GM19463 (cell line): ENCODE results near the gene USP11.
"Not testable (repeated sequence)": the region's sequence is repeated elsewhere in the genome, so short reads cannot be mapped to it uniquely, and the experiment has no call there.

ENCODE experiments used
- ATAC-seq: cut with Tn5 transposase; IDR thresholded peaks from one replicate; pipeline ENCODE4 v1.9.1; 2021; ENCODE audit warnings: mild to moderate bottlenecking, moderate library complexity; ENCODE audit not compliant: unreplicated experiment

The USP11 gene

DNA sequence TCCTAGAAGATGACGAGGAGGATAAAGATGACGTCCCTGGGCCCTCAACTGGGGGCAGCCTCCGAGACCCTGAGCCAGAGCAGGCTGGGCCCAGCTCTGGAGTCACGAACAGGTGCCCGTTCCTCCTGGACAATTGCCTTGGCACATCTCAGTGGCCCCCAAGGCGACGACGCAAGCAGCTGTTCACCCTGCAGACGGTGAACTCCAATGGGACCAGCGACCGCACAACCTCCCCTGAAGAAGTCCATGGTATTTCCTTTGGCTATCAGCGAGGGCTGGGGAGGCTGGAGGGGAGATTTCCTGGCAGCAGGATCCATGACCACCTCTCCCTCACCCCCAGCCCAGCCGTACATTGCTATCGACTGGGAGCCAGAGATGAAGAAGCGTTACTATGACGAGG lies 11.9 kb downstream of the USP11 start:
- no peak for ATAC-seq

DNA sequence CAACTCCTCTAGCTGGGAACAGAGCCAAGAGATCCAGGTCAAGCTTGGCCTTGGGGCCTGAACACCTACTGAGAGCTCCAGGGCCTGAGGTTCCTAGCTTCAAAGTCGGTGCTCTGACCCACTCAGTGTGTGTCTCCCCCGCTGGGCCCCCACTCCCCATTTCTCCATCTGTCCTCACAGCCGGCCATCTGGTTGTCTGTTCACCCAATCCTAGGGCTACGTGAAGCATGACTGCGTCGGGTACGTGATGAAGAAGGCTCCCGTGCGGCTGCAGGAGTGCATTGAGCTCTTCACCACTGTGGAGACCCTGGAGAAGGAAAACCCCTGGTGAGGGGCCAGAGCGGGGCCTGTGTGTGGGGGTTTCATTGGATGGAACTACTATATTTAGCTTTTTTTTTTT lies 12.3 kb downstream of the USP11 start:
- no peak for ATAC-seq

DNA sequence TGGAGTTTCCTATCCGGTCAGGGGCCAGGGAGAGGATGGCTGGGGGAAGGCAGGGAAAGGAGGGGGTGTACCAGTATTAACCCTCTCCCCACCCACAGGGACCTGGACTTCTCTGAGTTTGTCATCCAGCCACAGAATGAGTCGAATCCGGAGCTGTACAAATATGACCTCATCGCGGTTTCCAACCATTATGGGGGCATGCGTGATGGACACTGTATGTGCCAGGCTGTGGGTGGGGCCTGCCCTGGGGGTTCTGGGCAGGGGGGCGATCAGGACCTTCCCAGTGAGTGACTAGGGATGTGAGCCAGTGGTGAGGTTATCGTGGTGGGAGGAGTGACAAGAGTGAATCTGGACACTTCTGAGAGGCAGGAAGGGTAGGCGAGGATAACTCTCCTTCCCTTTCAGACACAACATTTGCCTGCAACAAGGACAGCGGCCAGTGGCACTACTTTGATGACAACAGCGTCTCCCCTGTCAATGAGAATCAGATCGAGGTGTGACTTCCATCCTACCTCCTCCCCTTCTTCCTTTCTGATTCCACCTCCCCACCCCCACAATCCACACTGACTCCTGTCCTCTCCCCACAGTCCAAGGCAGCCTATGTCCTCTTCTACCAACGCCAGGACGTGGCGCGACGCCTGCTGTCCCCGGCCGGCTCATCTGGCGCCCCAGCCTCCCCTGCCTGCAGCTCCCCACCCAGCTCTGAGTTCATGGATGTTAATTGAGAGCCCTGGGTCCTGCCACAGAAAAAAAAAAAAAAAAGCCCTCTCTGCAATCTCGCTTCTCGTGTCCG lies 14.6 kb downstream of the USP11 start:
- no peak for ATAC-seq

DNA sequence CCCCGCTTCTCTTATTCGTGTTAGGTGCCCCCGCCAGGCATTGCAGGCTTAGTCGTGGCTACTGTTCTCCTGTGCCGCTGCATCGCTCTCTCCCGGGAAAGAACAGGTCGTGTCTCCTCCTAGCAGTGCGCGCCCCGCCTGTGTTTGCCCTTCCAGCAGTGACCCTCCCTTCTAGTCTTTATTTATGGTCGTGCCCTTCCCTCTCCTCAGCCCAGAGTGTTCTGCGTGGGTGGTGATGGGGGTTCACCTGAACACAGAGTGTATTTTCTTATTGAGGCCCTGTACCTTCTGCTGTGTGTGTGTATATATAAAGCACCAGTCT lies 15.2 kb downstream of the USP11 start:
- no peak for ATAC-seq

DNA sequence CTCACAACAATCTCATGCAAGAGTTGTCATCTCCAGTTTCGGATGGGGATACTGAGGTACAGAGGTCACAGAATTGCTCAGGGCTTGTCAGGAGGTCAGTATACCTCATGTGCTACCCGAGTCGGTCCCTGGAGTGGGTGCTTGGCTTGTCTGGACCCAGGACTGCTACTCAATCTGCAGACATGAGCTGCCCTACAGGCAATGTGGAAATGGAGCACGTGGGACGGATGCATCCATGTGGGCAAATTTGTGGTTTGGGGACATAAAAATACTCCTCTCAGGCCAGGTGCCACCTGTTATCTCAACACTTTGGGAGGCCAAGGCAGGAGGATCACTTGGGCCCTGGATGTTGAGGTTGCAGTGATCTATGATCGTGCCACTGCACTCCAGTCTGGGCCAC lies 15.8 kb downstream of the USP11 start:
- no peak for ATAC-seq

DNA sequence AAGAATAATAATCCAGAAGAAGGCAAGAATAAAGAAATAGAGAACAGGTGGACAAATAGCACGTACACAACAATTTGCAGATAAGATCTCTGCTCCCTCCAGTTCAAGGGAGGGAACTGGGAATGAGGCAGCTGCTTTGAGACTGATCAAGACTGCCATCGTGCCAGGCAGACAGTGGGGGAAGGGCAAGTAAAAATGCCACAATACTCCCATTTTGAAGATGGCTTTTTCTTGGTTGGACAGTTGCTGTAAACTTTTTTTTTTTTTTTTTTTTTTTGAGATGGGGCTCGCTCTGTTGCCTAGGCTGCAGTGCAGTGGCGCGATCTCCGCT lies 17.2 kb downstream of the USP11 start:
- no peak for ATAC-seq

DNA sequence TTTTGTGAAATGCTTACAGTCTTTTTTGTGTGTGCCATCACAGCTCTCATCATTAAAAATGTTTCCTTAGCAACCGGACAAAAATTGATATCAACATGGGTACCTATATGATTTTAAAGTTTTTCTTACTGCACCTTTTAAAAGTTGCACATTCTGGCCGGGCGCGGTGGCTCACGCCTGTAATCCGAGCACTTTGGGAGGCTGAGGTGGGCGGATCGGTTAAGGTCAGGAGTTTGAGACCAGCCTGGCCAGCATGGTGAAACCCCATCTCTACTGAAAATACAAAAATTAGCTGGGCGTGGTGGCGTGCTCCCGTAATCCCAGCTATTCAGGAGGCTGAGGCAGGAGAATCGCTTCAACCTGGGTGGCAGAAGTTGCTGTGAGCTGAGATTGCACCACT lies 24.8 kb downstream of the USP11 start:
- not testable (repeated sequence) for ATAC-seq

DNA sequence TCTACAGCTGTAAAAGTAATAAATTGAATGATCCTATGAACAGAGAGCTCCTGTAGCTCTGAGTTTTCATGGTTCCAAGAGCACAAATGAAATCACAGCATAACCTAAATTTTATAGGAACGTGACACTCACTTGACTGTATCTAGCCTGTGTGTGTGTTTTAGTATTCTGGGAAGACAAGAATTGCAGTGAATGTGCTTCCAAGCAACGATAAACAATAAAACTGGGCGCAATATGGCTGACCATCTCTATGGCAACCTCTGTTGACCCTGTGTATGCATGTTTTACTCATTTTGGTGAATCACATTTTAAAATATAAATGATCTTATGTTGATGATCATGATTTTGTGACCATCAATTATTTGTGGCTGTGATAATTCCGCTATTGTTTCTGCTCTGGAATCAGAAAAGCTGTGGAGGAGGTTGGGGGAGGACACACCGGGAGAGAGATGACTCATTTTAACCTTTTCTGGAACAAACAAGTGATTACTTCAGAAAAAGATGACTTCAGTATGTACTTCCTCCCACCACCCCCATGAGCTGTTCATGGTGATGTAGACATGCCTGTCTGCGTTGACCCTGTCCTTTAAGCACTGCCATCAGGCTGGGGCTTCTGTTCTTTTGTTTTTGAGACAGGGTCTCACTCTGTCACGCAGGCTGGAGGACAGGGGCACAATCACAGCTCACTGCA lies 31.8 kb downstream of the USP11 start:
- ATAC-seq = no peak

DNA sequence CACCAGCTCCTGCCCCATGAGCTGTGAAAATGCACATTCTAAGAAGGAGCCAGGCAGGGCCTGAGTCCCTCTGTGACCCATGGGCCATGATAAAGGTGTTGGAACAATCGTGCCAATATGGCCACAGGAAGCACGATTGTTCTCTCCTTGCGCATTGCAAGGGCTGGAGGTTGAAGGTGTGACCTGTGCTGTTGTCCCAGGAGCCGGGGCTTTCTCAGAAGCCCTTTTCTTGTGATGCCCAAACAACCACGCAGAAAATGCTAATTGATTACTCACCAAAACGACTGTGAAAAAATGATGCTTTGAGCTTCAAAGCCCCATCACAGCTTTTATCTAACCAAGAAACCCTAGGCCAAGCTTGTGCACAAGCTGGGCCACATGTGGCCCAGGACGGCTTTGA lies 33.8 kb downstream of the USP11 start:
- ATAC-seq = no peak

DNA sequence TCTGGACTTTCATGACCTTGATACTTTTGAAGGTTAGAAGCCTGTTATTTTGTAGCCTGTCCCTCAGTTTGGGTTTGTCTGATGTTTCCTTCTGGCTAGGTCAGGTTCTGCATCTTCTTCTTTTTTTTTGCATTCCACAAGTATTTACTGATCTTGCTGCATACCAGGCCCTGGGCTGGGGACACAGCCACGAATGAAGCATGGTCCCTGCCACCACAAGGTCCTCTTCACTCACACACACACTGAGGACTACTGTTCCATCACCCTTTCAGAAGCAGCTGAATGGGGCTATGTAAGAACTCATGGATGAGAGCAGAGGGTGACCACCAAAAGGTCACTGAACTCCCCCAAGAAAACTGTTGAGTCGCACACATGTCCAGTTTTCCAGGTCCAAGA lies 39.2 kb downstream of the USP11 start:
- ATAC-seq = no peak

DNA sequence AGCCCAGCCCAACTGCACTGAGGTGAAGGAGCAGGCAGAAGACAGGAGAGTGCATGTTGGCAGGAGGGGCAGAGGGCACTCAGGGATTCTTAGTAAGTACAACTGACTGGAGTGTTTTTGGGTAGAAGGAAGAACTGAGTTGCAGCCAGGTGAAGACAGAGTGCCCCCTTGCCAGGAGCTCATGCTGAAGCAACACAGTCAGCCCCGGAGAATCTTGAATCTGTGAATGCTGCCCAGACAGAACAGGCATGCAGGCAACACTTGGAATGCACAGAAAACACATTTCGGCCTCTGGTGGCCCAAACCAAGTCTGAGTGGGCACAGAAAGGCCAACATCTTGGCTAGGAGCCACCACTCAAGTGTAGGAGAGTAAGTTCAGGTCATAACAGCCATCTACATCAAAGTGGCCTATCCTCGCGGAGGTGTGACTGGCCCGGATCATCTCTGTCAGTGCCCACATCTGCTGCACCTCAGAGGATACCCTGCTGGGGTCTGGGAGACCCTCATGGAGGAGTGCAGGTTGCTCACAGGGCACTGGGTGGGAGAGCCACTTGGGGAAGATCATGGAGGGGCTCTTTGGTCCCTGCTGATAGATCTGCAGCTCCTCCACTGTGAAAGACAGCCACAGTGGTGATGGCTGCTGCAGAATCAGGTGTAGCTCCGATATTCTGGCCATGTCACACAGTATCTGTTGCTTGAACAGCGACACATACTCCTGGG lies 40.4 kb downstream of the USP11 start:
- no peak for ATAC-seq

DNA sequence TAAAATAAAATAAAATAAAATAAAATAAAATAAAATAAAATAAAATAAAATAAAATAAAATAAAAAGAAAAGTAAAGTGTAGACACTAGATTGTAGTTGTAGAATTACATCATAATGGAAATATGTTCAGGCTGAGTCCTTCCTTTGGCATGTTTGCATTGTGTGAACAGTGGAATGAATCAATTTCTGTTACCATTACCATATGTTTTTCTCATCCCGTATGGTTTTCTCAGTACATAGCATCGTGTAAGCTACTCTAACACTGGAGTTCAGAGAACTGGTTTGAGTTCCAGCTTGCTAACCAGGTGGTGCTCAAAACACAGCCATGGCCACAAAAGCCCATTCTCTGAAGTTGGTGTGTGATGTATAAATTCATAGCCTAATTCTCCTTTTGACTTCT lies 45.9 kb downstream of the USP11 start:
- ATAC-seq = no peak

DNA sequence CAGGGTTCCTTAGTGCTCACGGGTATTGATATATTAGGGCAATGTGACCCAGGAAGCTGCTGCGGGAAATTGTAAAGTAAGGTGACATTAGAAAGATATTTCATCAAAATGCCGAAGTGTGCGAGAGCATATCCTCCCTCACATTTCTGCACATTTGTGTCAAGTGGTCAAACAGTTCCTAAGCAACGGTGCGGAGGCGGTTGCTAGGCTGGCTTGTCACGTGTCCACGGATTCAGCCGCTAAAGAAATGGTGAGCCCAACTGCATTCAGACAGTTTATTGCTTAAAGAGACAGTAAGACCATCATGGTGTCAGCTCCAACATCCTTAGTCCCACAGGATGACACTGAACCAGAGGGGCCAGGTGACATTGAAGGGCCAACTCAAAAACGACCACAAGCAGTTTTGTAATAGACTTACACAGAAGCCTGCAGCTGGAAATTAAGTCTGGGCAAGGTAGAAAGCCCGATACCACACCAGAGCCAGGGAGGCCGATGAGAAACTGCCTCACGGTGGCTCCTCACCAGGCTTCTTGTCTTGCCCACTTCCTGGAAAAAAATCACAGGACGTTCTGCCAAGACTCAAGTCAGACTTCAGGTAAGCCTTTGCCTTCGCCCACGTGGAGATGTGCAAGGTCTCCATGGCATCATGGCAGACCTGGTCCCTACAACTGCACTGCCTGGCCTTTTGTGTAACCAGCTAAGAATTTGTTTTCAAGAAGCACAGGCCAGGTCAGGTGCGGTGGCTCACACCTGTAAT lies 50.4 kb downstream of the USP11 start:
- no peak for ATAC-seq

DNA sequence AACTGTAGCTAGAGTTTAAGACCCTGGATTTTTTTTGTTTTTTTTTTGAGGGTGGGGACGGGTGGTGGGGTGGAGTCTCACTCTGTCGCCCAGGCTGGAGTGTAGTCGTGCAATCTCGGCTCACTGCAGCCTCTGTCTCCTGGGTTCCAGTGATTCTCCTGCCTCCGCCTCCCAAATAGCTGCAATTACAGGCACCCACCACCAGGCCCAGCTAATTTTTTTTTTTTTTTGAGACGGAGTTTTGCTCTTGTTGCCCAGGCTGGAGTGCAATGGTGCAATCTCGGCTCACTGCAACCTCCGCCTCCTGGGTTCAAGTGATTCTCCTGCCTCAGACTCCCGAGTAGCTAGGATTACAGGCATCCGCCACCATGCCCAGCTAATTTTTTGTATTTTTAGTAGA lies 51.8 kb downstream of the USP11 start:
- not testable (repeated sequence) for ATAC-seq

DNA sequence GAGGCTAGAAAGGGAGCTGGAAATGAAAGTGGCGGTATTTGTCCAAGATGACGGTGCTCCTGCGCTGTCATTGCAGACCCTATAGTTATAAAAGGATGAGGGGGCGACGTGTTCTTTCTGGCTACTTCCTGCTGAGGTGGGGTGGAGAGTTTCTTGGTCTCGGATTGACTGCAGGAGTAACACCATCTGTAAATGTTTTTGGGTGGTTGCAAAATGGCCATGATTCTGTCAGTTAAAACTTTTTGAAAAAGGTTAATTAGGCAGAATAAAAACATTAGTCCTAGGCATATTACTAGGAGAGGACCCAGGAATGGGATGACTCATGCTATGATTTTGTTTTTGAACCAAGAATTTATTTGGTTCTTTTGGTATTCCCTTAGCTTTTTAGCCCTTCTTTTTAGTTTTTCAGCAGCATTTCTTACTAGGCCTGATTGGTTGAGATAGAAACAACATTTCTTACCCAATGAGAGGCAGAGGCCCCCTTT lies 53.1 kb downstream of the USP11 start:
- no peak for ATAC-seq

DNA sequence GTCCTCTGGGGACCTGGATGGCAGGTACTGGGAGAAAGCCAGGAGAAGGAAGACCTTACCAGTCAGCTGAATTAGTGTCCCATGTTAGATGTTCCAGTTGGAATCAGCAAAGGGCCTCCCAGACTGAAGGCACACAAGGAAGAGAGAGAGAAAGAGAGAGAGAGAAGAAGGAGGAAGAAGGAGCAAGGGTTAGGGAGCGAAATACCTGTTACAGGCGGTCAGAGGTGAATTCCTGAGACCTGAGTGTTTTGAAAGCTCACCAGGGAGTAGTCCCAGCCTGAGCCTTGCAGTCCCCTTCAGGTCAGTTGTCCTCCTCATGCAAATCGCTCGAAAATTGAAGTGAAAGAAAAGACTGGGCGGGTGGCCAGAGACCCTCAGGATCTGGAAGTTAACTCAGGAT lies 60.3 kb downstream of the USP11 start:
- ATAC-seq = no peak

DNA sequence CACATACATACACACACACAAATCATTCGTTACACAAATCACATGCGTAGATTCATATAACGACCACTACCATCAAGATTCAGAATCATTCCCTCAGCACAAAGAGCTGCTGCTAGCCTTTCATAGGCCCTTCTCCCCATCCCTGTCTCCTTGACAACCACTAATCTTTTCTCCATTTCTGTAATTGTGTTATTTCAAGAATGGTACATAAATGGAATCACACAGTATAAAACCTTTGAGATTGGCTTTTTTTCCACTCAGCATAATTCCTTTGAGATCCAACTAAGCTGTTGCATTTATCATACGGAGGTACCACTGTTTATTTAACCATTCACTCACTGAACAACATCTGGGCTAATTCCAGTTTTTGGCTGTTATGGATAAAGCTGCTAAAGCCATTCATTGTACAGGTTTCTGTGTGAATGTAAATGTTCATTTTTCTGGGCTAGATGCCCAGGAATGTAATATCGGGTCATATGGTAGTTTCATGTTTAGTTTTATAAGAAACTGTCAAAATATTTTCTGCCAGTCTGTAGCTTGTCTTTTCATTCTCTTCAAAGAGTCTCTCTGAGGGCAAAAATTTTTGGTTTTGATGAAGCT lies 64.1 kb downstream of the USP11 start:
- no peak for ATAC-seq

DNA sequence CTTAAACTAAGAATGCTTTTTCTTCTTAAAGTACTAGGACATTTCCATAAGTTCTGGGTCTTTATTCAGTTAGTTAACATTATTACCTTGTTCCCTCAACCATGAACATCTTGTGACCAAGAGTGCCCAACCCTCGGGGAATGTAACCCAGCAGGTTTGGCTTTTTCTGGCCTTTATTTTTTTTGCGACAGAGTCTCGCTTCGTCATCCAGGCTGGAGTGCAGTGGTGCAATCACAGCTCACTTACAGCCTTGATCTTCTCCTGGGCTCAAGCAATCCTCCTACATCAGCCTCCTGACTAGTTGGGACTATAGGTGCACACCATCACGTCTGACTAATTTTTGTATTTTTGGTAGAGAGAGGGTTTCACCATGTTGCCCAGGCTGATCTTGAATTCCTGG lies 65.1 kb downstream of the USP11 start:
- no peak for ATAC-seq
